ENCODE measurements around the gene YBEY. TPM values are rescaled to one million over a fixed set of nuclear protein-coding genes. Genes with fewer than 3 reads are reported as not detected.

The YBEY gene
- polyA plus RNA-seq, 1 of the 3 experiments (the other 2 are of a cell fraction) = 47.5 TPM

DNA sequence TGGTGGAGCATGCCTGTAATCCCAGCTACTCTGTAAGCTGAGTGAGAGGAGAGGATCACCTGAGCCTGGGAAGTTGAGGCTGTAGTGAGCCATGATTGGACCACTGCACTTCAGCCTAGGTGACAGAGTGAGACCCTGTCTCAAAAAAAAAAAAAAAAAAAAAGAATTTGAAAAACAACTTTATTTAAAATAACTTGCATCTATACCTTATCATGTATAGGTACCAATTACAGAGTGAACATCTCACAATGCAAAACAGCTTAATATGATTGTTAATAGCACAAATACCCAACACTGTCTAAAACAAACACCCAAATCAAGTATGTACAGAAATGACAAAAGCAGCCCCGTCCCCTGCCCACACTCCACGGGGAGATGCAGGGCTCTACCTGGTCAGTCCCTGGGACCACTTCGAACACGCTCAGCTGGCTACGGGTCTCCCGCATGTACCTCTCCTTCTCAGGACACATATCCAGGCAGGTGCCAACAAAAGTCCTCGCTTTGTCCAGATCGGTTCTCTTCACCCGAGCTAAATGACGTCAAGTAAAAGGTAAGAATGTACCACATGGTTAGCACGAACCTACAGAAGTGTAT lies 11.2 kb upstream of the YBEY start:
- Histone ChIP-seq H3F3A (replicated peaks; ENCODE audit: insufficient read depth) (no peaks in the 10 kb centered on the region), H3K9ac (no peak overlapping the region), H3K4me3 (ENCODE audit: low read depth in 2 of 2, low read length in 1 of 2) (no peak overlapping the region), H3K36me3 (replicated peaks in 1 of 2; ENCODE audit: control insufficient read depth in 1 of 2, insufficient read depth in 2 of 2, low read length in 1 of 2) (peaks cover 72 to 77% of the 10 kb centered on the region in 2 experiments), H3K27me3 (ENCODE audit: insufficient read depth) (no peaks in the 10 kb centered on the region), H3K79me2 (ENCODE audit: insufficient read depth) (peaks cover 11% of the 10 kb centered on the region), H3K9me2 (no peaks in the 10 kb centered on the region), H4K20me1 (ENCODE audit: insufficient read depth) (0 out of 2 replicates have a peak, but pooled peaks cover 8% of the 10 kb centered on the region), H2AFZ (ENCODE audit: low read depth) (no peak overlapping the region), H3K4me2 (no peak overlapping the region), H3K4me1 (ENCODE audit: control insufficient read depth in 1 of 2, insufficient read depth in 2 of 2, low read depth in 1 of 2, low read length in 1 of 2) (no peaks in the 10 kb centered on the region), H3K27ac (ENCODE audit: low read depth in 2 of 2, low read length in 1 of 2) (no peak overlapping the region), H3K9me3 (no peaks in the 10 kb centered on the region)
- CTCF ChIA-PET = interaction anchor here (0.8 to 1.3 kb wide), 5 partner anchors 8 to 132 kb away, joined by 3 to 5 read pairs (median 3); no protein-coding TSS in a partner anchor
- POLR2A ChIA-PET = no interaction called here
- no peak for TF ChIP-seq MXI1 (IDR thresholded peaks at IDR 0.05; ENCODE audit: low read depth, low read length)
- no peak for TF ChIP-seq NFIC (IDR thresholded peaks at IDR 0.05; ENCODE audit: borderline replicate concordance)
- no peak for TF ChIP-seq SMC3 (IDR thresholded peaks at IDR 0.05; ENCODE audit: low read depth, low read length)
- TF ChIP-seq MAX (IDR thresholded peaks at IDR 0.05; ENCODE audit: low read depth) = no peak
- TF ChIP-seq FOSL2 (IDR thresholded peaks at IDR 0.05; ENCODE audit: borderline replicate concordance, low read depth) = no peak
- no peak for TF ChIP-seq TEAD4 (IDR thresholded peaks at IDR 0.05; ENCODE audit: borderline replicate concordance, insufficient read depth)
- TF ChIP-seq GABPA (IDR thresholded peaks at IDR 0.05; ENCODE audit: low read depth) = no peak
- DNase-seq = no peak
- WGBS (ENCODE audit: low lambda C conversion rate) = 97% methylated on average over 10 of the region's 11 CpGs

DNA sequence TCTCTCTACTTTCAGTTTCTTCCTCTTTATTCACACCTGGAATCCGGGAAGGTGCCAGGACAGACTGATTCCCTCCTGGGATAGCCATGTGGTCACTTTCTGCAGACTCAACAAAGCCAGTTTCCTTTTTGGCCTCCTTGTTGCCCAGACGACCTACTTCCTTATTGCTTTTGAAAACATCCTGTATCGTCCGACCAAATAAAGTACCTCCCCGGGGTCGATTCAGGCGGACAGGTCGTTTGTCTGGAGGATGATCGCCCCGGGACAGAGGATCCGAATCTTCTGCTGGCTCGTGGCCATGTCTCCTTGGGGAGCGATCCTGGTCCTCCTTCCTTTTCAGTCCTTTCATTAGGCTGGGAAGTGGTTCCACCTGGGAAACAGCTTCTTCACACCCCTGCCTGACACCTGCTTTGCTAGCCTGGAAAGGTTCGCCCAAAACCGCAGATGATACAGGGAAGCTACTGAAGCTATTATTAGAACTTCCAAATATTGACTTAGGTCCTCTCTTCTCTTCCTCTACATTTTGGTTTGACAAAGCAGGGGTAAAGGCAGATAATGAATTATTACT lies 2.0 kb upstream of the YBEY start:
- peaks cover 21 to 25% of the 10 kb centered on the region in 2 experiments for H3K4me1 ChIP-seq (ENCODE audit: control insufficient read depth in 1 of 2, insufficient read depth in 2 of 2, low read depth in 1 of 2, low read length in 1 of 2)
- H3K4me2 ChIP-seq = peak overlapping the region; percentile 72
- H3K4me3 ChIP-seq (ENCODE audit: low read depth in 2 of 2, low read length in 1 of 2) = peak overlapping the region; percentile 6 to 38; a peak in 3 of 4 replicates
- peaks cover 35 to 40% of the 10 kb centered on the region in 2 experiments for H3K36me3 ChIP-seq (replicated peaks in 1 of 2; ENCODE audit: control insufficient read depth in 1 of 2, insufficient read depth in 2 of 2, low read length in 1 of 2)
- POLR2A ChIA-PET = no interaction called here
- H3K27me3 ChIP-seq (ENCODE audit: insufficient read depth) = no peaks in the 10 kb centered on the region
- no peak overlapping the region for H2AFZ ChIP-seq (ENCODE audit: low read depth)
- no peaks in the 10 kb centered on the region for H3K9me2 ChIP-seq
- peaks cover 86% of the 10 kb centered on the region for H3K79me2 ChIP-seq (ENCODE audit: insufficient read depth)
- WGBS (ENCODE audit: low lambda C conversion rate) = 91% methylated on average over 15 of the region's 15 CpGs
- H3K9ac ChIP-seq = peak overlapping the region; percentile 5; the same call in 1 of the 2 replicates
- H3F3A ChIP-seq (replicated peaks; ENCODE audit: insufficient read depth) = peaks cover 14% of the 10 kb centered on the region
- DNase-seq = no peak
- CTCF ChIA-PET = interaction anchor here (0.7 to 2.0 kb wide), 5 partner anchors 9 to 385 kb away, joined by 3 to 5 read pairs (median 3); no protein-coding TSS in a partner anchor
- H3K9me3 ChIP-seq = no peaks in the 10 kb centered on the region
- H3K27ac ChIP-seq (ENCODE audit: low read depth in 2 of 2, low read length in 1 of 2) = no peak overlapping the region
- H4K20me1 ChIP-seq (ENCODE audit: insufficient read depth) = peaks cover 16% of the 10 kb centered on the region; the same call in 1 of the 2 replicates
- TF ChIP-seq EZH2phosphoT487 (IDR thresholded peaks at IDR 0.05; ENCODE audit: borderline replicate concordance, low read depth) (no peak), MAX (IDR thresholded peaks at IDR 0.05; ENCODE audit: low read depth) (no peak), ZBTB33 (IDR thresholded peaks at IDR 0.05; ENCODE audit: borderline replicate concordance, low read depth) (no peak), FOSL2 (IDR thresholded peaks at IDR 0.05; ENCODE audit: borderline replicate concordance, low read depth) (no peak), EP300 (IDR thresholded peaks at IDR 0.05; ENCODE audit: borderline replicate concordance in 1 of 2, low read depth in 1 of 2, low read length in 1 of 2) (no peak), POLR2AphosphoS5 (IDR thresholded peaks at IDR 0.05; ENCODE audit: low read depth, low read length) (no peak), GABPA (IDR thresholded peaks at IDR 0.05; ENCODE audit: low read depth) (no peak), RCOR1 (IDR thresholded peaks at IDR 0.05; ENCODE audit: low read length) (no peak), REST (IDR thresholded peaks at IDR 0.05; ENCODE audit: low read depth, low read length) (no peak), TEAD4 (IDR thresholded peaks at IDR 0.05; ENCODE audit: borderline replicate concordance, insufficient read depth) (no peak), JUND (IDR thresholded peaks at IDR 0.05) (no peak), MXI1 (IDR thresholded peaks at IDR 0.05; ENCODE audit: low read depth, low read length) (no peak), FOXM1 (IDR thresholded peaks at IDR 0.05; ENCODE audit: low read depth) (no peak)
- TF ChIP-seq, protein P1, sequence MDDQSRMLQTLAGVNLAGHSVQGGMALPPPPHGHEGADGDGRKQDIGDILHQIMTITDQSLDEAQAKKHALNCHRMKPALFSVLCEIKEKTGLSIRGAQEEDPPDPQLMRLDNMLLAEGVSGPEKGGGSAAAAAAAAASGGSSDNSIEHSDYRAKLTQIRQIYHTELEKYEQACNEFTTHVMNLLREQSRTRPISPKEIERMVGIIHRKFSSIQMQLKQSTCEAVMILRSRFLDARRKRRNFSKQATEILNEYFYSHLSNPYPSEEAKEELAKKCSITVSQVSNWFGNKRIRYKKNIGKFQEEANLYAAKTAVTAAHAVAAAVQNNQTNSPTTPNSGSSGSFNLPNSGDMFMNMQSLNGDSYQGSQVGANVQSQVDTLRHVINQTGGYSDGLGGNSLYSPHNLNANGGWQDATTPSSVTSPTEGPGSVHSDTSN (IDR thresholded peaks at IDR 0.05) = no peak
- TF ChIP-seq, protein P2, sequence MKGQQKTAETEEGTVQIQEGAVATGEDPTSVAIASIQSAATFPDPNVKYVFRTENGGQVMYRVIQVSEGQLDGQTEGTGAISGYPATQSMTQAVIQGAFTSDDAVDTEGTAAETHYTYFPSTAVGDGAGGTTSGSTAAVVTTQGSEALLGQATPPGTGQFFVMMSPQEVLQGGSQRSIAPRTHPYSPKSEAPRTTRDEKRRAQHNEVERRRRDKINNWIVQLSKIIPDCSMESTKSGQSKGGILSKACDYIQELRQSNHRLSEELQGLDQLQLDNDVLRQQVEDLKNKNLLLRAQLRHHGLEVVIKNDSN (IDR thresholded peaks at IDR 0.05; ENCODE audit: borderline replicate concordance, low read depth) = no peak
